Measurements from ENCODE around the gene PRKCD.

The PRKCD gene

DNA sequence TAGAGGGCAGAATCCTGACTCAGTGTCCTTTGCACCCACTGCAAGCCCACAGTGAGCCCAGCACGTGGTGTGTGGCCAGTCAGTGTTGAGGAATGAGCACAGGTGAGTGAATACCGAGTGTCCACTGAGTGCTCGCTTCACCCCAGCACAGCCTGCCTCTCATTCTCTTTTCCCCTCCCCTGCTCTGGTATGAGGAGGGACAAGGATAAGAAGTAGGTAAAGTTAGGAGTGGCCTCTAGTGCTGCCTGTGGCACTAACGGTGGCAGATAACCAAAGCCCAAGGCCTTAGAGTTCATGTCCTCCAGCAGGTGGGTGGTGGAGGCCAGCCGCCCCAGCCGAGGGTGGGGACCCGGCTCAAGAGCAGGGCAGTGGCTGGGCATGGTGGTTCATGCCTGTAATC lies 38.0 kb downstream of the PRKCD start:
- Histone ChIP-seq H3K36me3 (ENCODE audit: control insufficient read depth, low read depth, low read length) (no peaks in the 10 kb centered on the region), H3K27me3 (ENCODE audit: control insufficient read depth, insufficient read depth, low read length) (peaks cover 5% of the 10 kb centered on the region), H3K9ac (ENCODE audit: low read length) (no peak overlapping the region), H3K9me3 (ENCODE audit: control insufficient read depth, low read depth, low read length) (no peaks in the 10 kb centered on the region), H3K27ac (ENCODE audit: low read length) (no peak overlapping the region), H3K4me1 (ENCODE audit: control insufficient read depth, low read depth, low read length) (peaks cover 4% of the 10 kb centered on the region), H3K4me3 (ENCODE audit: low read length) (no peak overlapping the region)

DNA sequence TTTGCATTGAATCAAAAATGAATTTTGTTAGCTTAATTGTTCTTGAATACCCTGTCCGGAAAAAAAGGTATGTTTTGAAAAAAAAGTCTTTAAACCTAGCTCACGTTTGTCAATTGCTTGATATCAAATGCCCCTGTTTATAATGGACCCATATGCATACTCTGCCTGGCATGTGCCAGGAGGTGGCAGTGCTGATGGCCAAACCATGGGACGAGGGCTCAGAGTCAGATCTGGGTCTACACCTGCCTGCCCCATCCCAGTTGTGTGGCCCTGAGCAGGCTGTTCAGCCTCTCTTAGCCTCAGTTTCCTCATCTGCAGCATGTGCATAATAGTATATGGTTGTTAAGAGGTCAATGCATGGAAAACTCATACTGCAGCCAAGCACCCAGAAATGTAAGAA lies 38.8 kb downstream of the PRKCD start:
- Histone ChIP-seq H3K27me3 (ENCODE audit: control insufficient read depth, insufficient read depth, low read length) (peaks cover 5% of the 10 kb centered on the region), H3K4me3 (ENCODE audit: low read length) (no peak overlapping the region), H3K4me1 (ENCODE audit: control insufficient read depth, low read depth, low read length) (no peaks in the 10 kb centered on the region), H3K36me3 (ENCODE audit: control insufficient read depth, low read depth, low read length) (no peaks in the 10 kb centered on the region), H3K9me3 (ENCODE audit: control insufficient read depth, low read depth, low read length) (no peaks in the 10 kb centered on the region), H3K9ac (ENCODE audit: low read length) (no peak overlapping the region), H3K27ac (ENCODE audit: low read length) (no peak overlapping the region)

DNA sequence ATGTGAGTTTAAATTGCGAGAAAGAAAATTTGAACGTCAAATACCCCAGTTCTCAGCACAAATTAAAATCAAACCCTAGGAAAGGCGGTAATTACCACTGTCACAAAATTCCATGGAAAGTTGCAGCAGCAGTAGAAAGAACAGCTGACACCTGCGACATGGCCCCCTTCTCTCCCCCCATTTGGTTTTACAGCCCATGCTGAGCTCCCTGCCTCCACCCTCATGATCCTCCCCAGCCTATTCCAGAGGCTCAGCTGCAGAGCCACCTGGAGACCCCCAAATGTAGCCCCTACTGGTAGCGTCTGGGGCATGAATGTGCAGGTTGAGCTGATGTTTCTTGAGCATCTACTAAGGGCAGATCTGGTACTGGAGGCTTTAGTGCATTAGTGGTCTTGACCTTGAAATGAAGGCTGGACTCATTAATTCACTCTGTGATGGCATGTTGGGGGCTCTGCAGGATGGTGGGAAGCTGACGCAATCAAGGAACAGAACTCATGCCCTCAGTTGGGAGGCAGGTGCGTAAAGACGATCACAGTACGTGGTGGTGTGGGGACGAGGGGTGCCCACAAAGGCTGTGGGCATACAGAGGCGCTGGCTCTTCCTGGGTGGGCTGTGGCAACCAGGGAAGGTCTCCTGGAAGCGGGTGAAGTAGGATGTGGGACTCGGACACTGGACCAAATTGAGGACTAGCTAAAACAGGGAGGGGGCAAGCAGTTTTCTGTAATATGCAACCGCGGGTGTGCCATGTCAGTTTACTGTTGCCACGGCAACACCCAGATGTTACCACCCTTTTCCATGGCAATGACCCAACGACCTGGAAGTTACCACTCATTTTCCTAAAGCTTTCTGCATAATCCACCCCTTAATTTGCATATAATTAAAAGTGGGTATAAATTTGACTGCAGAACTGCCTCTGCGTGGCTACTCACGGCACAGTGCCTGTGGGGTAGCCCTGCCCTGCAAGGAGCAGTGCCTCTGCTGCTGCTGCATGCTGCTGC lies 39.8 kb downstream of the PRKCD start:
- Histone ChIP-seq H3K27ac (ENCODE audit: low read length) (no peak overlapping the region), H3K27me3 (ENCODE audit: control insufficient read depth, insufficient read depth, low read length) (peaks cover under 1% of the 10 kb centered on the region), H3K9ac (ENCODE audit: low read length) (no peak overlapping the region), H3K9me3 (ENCODE audit: control insufficient read depth, low read depth, low read length) (no peaks in the 10 kb centered on the region), H3K4me1 (ENCODE audit: control insufficient read depth, low read depth, low read length) (no peaks in the 10 kb centered on the region), H3K36me3 (ENCODE audit: control insufficient read depth, low read depth, low read length) (no peaks in the 10 kb centered on the region), H3K4me3 (ENCODE audit: low read length) (no peak overlapping the region)

DNA sequence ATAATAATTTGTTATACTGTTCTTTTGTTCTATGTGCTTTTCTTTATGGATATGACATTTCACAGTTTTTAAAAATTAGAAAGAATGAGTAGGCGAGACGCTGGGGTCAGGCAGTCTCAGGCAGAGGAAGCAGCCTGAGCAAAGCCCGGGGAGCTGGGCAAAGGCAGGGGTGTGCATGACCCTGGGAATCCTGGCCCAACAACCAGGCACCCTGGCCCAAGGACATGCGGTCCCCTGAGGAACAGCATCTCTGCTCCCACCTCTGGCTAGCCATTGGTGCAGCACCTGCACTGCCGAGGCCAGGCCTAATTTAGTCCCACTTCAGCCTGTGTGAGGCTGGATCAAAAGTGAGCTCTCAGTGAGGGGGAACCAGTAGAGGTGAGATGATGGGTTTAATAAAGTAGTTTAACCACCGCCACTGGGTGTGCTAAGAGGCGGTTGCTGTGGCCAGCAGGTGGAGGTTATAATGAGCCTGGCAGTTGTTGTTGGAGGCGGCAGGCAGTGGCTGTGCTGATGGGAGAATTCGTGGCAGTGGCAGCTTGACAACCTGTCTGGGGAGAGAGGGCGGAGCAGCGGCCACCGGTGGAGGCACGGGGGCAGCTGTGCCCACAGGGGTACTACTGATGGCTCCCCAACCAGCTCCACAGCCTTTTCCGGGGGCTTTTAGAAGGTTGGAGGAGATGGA lies 41.5 kb downstream of the PRKCD start:
- Histone ChIP-seq H3K4me1 (ENCODE audit: control insufficient read depth, low read depth, low read length) (no peaks in the 10 kb centered on the region), H3K27ac (ENCODE audit: low read length) (no peak overlapping the region), H3K27me3 (ENCODE audit: control insufficient read depth, insufficient read depth, low read length) (no peaks in the 10 kb centered on the region), H3K9ac (ENCODE audit: low read length) (no peak overlapping the region), H3K4me3 (ENCODE audit: low read length) (no peak overlapping the region), H3K36me3 (ENCODE audit: control insufficient read depth, low read depth, low read length) (no peaks in the 10 kb centered on the region), H3K9me3 (ENCODE audit: control insufficient read depth, low read depth, low read length) (no peaks in the 10 kb centered on the region)

DNA sequence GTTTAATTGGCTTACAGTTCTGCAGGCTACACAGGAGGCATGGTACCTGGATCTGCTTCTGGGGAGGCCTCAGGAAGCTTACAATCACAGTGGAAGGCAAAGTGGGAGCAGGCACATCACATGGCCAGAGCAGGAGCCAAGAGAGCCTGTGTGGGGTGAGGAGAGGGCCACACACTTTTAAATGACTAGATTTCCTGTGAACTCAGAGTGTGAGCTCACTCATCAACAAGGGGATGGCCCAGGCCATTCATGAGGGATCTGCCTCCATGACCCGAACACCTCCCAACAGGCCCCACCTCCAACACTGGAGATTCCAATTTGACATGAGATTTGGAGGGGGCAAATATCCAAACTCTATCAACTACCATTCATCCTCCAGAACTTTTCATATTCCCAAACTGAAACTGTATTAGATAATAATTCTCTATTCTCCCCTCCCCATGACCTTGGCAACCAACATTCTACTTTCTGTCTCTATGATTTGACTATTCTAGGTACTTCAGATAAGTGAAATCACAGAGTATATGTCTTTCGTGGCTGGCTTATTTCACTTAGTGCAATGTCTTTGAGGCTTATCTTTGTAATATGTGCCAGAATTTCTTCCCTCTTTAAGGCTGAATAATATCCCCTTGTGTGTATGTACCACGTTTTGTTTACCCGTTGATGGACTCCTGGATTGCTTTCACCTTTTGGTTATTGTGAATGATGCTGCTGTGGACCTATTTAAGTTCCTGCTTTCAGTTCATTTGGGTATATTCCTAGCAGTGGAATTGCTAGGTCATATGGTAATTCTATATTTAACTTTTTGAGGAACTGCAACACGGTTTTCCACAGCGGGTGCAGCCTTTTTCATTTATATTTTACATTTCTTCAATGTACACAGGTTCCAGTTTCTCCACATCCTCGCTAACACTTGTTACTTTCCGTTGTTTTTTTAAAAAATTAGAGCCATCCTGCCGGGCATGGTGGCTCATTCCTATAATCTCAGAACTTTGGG lies 51.0 kb downstream of the PRKCD start:
- no peak overlapping the region for H3K27ac ChIP-seq (ENCODE audit: low read length)
- H3K9me3 ChIP-seq (ENCODE audit: control insufficient read depth, low read depth, low read length) = no peaks in the 10 kb centered on the region
- H3K4me3 ChIP-seq (ENCODE audit: low read length) = no peak overlapping the region
- H3K36me3 ChIP-seq (ENCODE audit: control insufficient read depth, low read depth, low read length) = no peaks in the 10 kb centered on the region
- no peak overlapping the region for H3K9ac ChIP-seq (ENCODE audit: low read length)
- no peaks in the 10 kb centered on the region for H3K4me1 ChIP-seq (ENCODE audit: control insufficient read depth, low read depth, low read length)
- no peaks in the 10 kb centered on the region for H3K27me3 ChIP-seq (ENCODE audit: control insufficient read depth, insufficient read depth, low read length)

DNA sequence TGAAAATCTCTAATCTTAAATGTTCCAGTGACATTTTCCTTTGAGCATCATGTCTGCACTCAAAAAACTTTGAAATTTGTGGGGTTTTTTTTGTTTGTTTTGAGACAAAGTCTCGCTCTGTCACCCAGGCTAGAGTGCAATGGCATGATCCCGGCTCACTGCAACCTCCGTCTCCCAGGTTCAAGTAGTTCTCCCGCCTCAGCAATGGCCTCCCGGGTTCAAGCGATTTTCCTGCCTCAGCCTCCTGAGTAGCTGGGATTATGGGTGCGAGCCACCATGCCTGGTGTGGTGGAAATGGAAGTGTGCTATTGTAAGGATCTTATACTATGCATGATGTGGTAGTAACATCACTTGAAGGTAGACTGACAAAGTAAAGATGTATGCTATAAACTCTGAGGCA lies 52.3 kb downstream of the PRKCD start:
- no peak overlapping the region for H3K9ac ChIP-seq (ENCODE audit: low read length)
- H3K36me3 ChIP-seq (ENCODE audit: control insufficient read depth, low read depth, low read length) = no peaks in the 10 kb centered on the region
- H3K27ac ChIP-seq (ENCODE audit: low read length) = no peak overlapping the region
- H3K4me3 ChIP-seq (ENCODE audit: low read length) = no peak overlapping the region
- H3K4me1 ChIP-seq (ENCODE audit: control insufficient read depth, low read depth, low read length) = no peaks in the 10 kb centered on the region
- no peaks in the 10 kb centered on the region for H3K9me3 ChIP-seq (ENCODE audit: control insufficient read depth, low read depth, low read length)
- H3K27me3 ChIP-seq (ENCODE audit: control insufficient read depth, insufficient read depth, low read length) = no peaks in the 10 kb centered on the region

DNA sequence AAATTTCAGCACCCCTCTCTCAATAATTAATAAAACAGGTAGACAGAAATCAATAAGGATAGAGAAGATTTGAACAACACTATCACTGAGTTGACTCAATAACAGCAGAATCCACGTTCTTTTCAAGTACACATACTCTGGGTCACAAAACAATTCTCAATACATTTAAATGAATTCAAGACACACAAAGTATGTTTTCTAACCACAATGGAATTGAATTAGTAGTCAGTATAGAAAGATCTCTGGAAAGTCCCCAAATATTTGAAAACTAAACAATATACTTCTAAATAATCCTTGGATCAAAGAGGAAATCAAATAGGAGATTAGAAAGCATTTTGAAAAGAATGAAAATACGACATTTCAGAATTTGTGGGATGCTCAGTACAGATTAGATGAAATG lies 54.8 kb downstream of the PRKCD start:
- no peaks in the 10 kb centered on the region for H3K9me3 ChIP-seq (ENCODE audit: control insufficient read depth, low read depth, low read length)
- no peak overlapping the region for H3K27ac ChIP-seq (ENCODE audit: low read length)
- H3K4me3 ChIP-seq (ENCODE audit: low read length) = no peak overlapping the region
- H3K9ac ChIP-seq (ENCODE audit: low read length) = no peak overlapping the region
- H3K27me3 ChIP-seq (ENCODE audit: control insufficient read depth, insufficient read depth, low read length) = no peaks in the 10 kb centered on the region
- H3K4me1 ChIP-seq (ENCODE audit: control insufficient read depth, low read depth, low read length) = no peaks in the 10 kb centered on the region
- H3K36me3 ChIP-seq (ENCODE audit: control insufficient read depth, low read depth, low read length) = no peaks in the 10 kb centered on the region

DNA sequence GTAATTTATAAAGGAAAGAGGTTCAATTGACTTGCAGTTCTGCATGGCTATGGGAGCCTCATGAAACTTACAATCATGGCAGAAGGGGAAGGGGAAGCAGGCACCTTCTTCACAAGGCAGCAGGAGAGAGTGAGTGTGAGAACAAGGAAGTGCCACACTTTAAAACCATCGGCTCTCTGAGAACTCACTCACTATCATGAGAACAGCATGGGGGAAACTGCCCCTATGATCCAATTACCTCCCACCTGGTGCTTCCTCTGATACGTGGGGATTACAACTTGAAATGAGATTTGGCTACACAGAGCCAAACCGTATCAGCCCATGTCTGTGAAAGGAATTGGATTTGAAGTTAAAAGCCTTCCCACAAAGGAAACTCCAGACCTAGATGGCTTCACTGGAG lies 55.7 kb downstream of the PRKCD start:
- H3K36me3 ChIP-seq (ENCODE audit: control insufficient read depth, low read depth, low read length) = no peaks in the 10 kb centered on the region
- no peak overlapping the region for H3K27ac ChIP-seq (ENCODE audit: low read length)
- no peaks in the 10 kb centered on the region for H3K9me3 ChIP-seq (ENCODE audit: control insufficient read depth, low read depth, low read length)
- H3K27me3 ChIP-seq (ENCODE audit: control insufficient read depth, insufficient read depth, low read length) = no peaks in the 10 kb centered on the region
- no peak overlapping the region for H3K4me3 ChIP-seq (ENCODE audit: low read length)
- H3K9ac ChIP-seq (ENCODE audit: low read length) = no peak overlapping the region
- no peaks in the 10 kb centered on the region for H3K4me1 ChIP-seq (ENCODE audit: control insufficient read depth, low read depth, low read length)

DNA sequence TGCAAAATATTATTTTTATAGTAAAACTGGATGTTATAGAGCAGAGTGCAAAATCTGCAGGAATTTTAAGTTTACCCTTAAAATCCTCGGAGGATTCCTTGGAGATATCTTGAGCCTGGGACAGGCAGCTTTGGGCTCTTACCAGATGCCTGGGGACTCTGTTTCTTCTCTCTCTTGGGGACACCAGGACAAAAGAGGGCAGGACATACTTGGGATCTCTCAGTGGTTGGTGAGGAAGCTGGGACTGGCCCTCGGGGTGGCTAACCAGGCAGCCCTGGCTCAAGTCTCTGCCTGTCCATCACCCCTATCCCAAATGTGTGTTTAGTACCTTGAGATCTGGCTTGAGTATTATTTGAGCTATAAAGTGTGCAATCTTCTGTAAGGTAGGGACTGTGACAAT lies 56.2 kb downstream of the PRKCD start:
- no peaks in the 10 kb centered on the region for H3K36me3 ChIP-seq (ENCODE audit: control insufficient read depth, low read depth, low read length)
- H3K27ac ChIP-seq (ENCODE audit: low read length) = no peak overlapping the region
- H3K4me1 ChIP-seq (ENCODE audit: control insufficient read depth, low read depth, low read length) = no peaks in the 10 kb centered on the region

DNA sequence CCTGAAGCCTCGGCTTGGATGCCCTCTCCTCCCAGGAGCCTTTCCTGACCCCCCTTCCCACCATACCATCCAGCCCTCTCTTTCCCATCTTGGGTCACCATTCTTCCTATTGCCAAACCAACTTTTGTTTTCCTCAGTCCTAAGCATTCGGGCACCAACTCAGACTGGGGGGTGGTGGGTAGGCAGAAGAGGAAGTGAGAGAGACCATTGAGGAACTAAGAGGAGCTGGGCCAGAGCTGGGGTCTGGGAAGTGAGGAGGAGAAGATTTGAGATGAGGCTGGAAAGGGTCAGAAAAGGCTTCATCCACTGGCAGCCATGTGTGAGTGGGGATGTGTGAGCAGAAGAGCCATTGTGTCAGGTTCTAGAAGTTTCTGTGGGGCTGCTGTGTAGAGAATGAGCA lies 57.1 kb downstream of the PRKCD start:
- no peak overlapping the region for H3K9ac ChIP-seq (ENCODE audit: low read length)
- no peaks in the 10 kb centered on the region for H3K27me3 ChIP-seq (ENCODE audit: control insufficient read depth, insufficient read depth, low read length)
- H3K36me3 ChIP-seq (ENCODE audit: control insufficient read depth, low read depth, low read length) = peaks cover 4% of the 10 kb centered on the region
- no peaks in the 10 kb centered on the region for H3K4me1 ChIP-seq (ENCODE audit: control insufficient read depth, low read depth, low read length)
- no peaks in the 10 kb centered on the region for H3K9me3 ChIP-seq (ENCODE audit: control insufficient read depth, low read depth, low read length)
- no peak overlapping the region for H3K4me3 ChIP-seq (ENCODE audit: low read length)
- no peak overlapping the region for H3K27ac ChIP-seq (ENCODE audit: low read length)

More for the DNA sequence above, 56.2 kb downstream of the PRKCD start:
- Histone ChIP-seq H3K9me3 (ENCODE audit: control insufficient read depth, low read depth, low read length) (no peaks in the 10 kb centered on the region), H3K9ac (ENCODE audit: low read length) (no peak overlapping the region), H3K4me3 (ENCODE audit: low read length) (no peak overlapping the region), H3K27me3 (ENCODE audit: control insufficient read depth, insufficient read depth, low read length) (no peaks in the 10 kb centered on the region)

DNA sequence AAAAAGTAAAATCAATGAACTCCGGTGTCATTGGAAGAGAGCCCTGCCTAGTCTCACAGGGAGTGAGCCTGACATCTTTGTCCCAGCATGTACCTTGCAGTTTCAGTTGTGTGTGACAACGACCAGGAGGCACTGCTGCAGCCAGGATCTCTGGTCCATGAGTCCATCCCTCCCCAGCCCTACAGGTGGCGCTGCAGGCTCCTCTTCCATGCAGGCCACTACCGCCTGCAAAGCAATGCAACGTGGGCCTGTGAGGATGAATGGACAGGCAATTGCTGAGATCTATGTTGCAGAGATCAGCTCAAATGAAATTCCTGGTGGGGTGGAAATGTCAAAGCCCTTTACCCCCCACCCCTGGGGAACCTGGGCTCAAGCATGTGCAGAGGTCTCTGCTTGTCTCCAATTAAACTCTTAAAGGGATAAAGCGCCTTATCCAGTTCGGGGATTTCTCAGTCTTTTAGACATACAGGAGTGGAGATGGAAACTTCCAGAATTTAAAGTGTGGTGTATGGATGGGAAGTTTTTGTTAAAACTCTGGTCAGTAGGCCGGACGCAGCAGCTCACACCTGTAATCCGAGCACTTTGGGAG lies 59.0 kb downstream of the PRKCD start:
- Histone ChIP-seq H3K4me1 (ENCODE audit: control insufficient read depth, low read depth, low read length) (no peaks in the 10 kb centered on the region), H3K27me3 (ENCODE audit: control insufficient read depth, insufficient read depth, low read length) (no peaks in the 10 kb centered on the region), H3K27ac (ENCODE audit: low read length) (no peak overlapping the region), H3K4me3 (ENCODE audit: low read length) (no peak overlapping the region), H3K9me3 (ENCODE audit: control insufficient read depth, low read depth, low read length) (no peaks in the 10 kb centered on the region), H3K36me3 (ENCODE audit: control insufficient read depth, low read depth, low read length) (peaks cover 22% of the 10 kb centered on the region), H3K9ac (ENCODE audit: low read length) (no peak overlapping the region)

Data from iPS-18a (cell line).